ENCODE data around the gene NTF4. TPM values are rescaled to one million over a fixed set of nuclear protein-coding genes. Genes with fewer than 3 reads are reported as not detected.
A peak's percentile ranks its signal among the peaks of the same experiment; 100 is the strongest.
"Not testable (repeated sequence)": the region's sequence is repeated elsewhere in the genome, so short reads cannot be mapped to it uniquely, and the experiment has no call there.

Gene NTF4
- total RNA-seq, 4 donors from 2014 or later, result not detected

DNA sequence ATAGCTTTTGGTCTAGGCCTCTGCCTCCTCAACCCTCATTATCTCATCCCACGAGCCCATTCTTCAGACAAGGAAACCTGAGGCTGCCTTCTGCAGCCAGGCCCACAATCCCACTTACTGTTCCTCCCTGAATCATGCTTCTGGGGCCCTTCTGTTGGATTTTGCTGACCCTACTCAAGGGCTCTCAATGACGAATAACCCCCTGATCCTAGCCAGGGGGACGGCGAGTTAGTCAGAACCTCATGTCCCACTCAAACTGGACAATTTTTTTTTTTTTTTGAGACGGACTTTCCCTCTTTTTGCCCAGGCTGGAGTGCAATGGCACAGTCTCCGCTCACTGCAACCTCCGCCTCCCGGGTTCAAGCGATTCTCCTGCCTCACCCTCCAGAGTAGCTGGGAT is 42.5 kb downstream of the NTF4 start:
- Histone ChIP-seq H3K9me3 (no peaks in the 10 kb centered on the region), H3K4me1 (peaks cover 0 to 25% (median 9%) of the 10 kb centered on the region in 4 donors), H3K36me3 (no peaks in the 10 kb centered on the region), H3K27ac (no peak overlapping the region), H3K4me3 (no peak overlapping the region), H3K27me3 (peaks cover 0 to 4% of the 10 kb centered on the region in 2 donors)
- TF ChIP-seq POLR2A (IDR thresholded peaks at IDR 0.05), result no peak
- TF ChIP-seq, protein P1, sequence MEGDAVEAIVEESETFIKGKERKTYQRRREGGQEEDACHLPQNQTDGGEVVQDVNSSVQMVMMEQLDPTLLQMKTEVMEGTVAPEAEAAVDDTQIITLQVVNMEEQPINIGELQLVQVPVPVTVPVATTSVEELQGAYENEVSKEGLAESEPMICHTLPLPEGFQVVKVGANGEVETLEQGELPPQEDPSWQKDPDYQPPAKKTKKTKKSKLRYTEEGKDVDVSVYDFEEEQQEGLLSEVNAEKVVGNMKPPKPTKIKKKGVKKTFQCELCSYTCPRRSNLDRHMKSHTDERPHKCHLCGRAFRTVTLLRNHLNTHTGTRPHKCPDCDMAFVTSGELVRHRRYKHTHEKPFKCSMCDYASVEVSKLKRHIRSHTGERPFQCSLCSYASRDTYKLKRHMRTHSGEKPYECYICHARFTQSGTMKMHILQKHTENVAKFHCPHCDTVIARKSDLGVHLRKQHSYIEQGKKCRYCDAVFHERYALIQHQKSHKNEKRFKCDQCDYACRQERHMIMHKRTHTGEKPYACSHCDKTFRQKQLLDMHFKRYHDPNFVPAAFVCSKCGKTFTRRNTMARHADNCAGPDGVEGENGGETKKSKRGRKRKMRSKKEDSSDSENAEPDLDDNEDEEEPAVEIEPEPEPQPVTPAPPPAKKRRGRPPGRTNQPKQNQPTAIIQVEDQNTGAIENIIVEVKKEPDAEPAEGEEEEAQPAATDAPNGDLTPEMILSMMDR (IDR thresholded peaks at IDR 0.05), result no peak
- no peak for DNase-seq

DNA sequence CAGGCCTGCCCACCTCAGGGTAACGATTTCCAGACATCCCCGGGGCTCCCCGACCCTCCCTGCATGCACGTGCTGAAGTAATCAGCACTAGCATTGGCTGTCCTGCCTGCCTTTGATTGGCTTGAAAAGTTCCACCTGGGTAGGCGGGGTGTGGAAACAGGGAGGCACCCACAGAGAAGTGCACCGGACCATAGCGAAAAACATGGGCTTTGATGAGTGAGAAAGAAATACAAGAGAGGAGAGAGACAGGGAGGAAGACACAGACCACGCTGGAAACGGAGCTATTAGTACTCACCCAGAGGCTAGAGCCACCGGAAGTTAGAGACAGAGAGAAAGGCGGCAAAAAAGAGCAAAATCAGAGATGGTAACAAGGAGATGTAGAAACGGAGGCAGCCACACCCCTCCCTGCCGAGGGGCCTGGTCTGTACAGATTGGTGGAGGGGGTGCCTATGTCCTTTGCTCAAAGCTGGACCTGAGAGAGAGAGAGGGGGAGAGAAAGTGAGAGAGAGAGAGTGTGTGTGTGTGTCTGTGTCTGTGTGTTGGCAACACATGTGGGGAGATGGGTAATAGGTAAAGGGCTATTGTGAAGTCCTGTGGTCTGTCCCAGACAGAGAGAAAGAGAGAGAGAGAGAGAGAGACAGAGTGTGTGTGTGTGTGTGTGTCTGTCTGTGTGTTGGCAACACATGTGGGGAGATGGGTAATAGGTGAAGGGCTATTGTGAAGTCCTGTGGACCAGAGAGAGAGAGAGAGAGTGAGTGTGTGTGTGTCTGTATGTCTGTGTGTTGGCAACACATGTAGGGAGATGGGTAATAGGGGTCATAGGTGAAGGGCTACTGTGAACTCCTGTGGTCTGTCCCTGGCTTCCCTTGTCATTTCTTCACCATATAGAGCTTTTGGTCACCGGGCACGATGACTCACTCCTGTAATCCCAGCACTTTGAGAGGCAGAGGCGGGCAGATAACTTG is 43.4 kb downstream of the NTF4 start:
- Histone ChIP-seq H3K27me3 (peaks cover 0 to 4% of the 10 kb centered on the region in 2 donors), H3K36me3 (no peaks in the 10 kb centered on the region), H3K9me3 (no peaks in the 10 kb centered on the region), H3K4me3 (no peak overlapping the region), H3K27ac (no peak overlapping the region), H3K4me1 (peaks cover 0 to 26% (median 9%) of the 10 kb centered on the region in 4 donors)
- DNase-seq, result no peak
- TF ChIP-seq, protein P1 (IDR thresholded peaks at IDR 0.05), result no peak
- TF ChIP-seq POLR2A (IDR thresholded peaks at IDR 0.05), result no peak

DNA sequence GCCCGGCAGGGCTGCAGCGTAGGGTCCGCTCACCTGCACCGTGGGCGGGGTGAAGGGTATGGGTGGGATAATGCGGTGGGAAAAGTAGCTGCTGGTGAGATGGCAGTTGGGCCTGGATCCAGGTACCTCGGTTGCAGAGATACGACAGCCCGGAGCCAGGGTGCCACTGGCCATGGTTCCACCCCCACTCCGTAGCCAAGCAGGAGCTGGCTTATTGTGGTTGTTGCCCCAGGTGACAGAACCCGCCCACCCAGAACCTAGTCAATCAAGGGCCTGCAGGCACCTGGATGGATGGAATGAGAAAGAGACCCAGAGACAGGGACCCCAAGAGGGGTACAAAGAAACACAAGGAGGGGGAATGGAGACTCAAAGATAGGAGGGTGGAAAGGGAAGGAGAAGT is 44.3 kb downstream of the NTF4 start:
- Histone ChIP-seq H3K9me3 (no peaks in the 10 kb centered on the region), H3K4me3 (no peak overlapping the region), H3K4me1 (peaks cover 0 to 26% (median 9%) of the 10 kb centered on the region in 4 donors), H3K27me3 (peaks cover 0 to 4% of the 10 kb centered on the region in 2 donors), H3K36me3 (peaks cover 0 to 2% (median 0%) of the 10 kb centered on the region in 3 donors), H3K27ac (no peak overlapping the region)
- DNase-seq, result no peak
- TF ChIP-seq, protein P1 (IDR thresholded peaks at IDR 0.05), result no peak
- no peak for TF ChIP-seq POLR2A (IDR thresholded peaks at IDR 0.05)

DNA sequence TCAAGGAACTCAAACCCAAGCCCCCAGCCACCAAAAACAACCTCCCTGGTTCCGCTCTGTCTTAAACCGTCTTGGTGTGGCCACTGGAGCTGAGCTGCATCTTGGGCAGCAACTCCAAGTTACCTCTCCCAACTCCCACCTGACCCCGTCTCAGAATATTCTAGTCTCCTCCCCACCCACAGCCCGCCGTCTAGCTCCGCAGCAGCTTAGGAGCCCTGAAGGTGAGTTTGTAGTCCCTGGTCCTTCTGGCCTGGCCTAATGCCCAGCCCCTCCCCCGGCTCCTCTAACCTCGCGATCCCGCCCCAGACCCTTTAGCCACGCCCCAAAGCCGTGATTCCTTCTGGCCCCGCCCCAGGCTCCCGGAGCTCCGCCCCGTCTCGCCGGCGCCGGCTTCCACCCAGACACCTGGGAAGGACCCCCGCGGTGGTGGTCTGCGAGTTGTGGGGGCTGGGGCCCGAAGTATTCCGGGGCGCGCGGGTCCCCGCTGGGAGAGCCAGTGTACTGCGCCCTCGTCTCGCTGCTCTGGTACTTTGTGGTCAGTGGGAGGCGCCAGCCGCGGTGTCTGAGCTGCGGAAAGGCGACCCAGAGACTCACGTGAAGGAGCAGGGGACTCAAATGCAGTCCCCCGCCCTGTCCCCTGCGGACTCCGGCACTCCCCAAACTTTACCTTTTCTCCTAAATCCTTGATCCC is 45.2 kb downstream of the NTF4 start:
- Histone ChIP-seq H3K9me3 (no peaks in the 10 kb centered on the region), H3K4me1 (peaks cover 0 to 26% (median 9%) of the 10 kb centered on the region in 4 donors), H3K4me3 (peak overlapping the region; percentile 35 to 63 (median 56)), H3K36me3 (peaks cover 0 to 4% (median 0%) of the 10 kb centered on the region in 3 donors), H3K27me3 (peaks cover 0 to 4% of the 10 kb centered on the region in 2 donors), H3K27ac (no peak overlapping the region)
- peak; percentile 71 to 89 (median 87) for DNase-seq
- TF ChIP-seq POLR2A (IDR thresholded peaks at IDR 0.05), result peak; percentile 11 to 33
- TF ChIP-seq, protein P1 (IDR thresholded peaks at IDR 0.05), result peak in 1 of 6 experiments; percentile 8

DNA sequence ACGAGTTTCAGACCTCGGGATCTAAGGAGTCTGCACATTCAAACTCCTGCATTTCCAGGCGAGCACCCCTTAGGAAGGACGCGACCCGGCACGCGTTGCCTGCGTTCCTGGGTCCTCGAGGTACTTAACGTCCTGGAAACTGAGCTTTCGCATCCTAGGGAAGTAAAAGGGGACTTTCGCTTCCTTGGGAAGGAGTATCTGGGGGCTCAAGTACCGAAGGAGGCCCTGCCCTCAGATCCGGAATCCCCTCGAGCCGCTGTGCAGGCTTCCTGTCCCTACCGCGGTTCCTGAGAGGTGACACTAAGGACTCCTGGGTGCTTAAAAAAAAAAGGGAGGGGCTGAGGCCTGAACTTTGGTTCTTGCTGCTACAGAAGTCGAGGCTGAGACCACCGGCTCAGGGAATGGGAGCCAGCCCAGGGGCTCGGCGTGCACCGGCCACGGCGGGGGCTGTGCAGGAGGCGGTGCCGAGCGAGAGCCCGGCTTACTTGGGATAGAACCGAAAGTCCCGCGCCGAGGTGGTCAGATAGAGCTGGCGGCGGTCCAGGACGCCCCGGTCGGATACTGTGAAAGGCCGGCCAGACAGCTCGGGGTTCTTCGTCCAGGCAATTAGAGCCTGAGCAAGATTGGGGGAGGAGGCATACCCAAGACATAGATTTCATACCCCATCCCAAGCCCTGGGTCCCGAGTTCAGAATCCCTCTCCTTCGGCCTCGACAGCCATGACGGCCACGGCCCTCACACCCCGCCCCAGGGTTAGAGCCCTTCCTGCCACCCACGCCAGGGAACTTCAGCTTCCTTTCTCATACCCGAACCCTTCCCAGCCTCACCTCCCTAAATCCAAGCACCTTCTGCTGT is 46.0 kb downstream of the NTF4 start:
- H3K36me3 ChIP-seq, H3K27me3 ChIP-seq, H3K9me3 ChIP-seq: not testable (repeated sequence)
- DNase-seq, result peak in 2 of 3 donors; percentile 44 to 55
- Histone ChIP-seq H3K4me1 (peaks cover 0 to 26% (median 9%) of the 10 kb centered on the region in 4 donors), H3K27ac (peak overlapping the region in 1 of 4 donors; percentile 64), H3K4me3 (peak overlapping the region; percentile 35 to 63 (median 56))

Measured in Peyer's patch (tissue), 4 donors.